Muscle layer of colon (tissue), 2 donors: ENCODE measurements around the gene ANKRD12.

ENCODE experiments used
- H3K27ac ChIP-seq: one replicate; pipeline ENCODE4 v1.7.0; 2013; ENCODE audit warnings: low read depth, mild to moderate bottlenecking, low read length, moderate library complexity
- H3K27me3 ChIP-seq, 2 donors: one replicate each; pipeline ENCODE4 v1.7.0; 2013; ENCODE audit warnings: low read length in 2 of 2, mild to moderate bottlenecking in 2 of 2; ENCODE audit not compliant: insufficient read depth in 2 of 2, control insufficient read depth in 1 of 2
- H3K36me3 ChIP-seq: one replicate; pipeline ENCODE4 v1.7.0; 2013; ENCODE audit warnings: mild to moderate bottlenecking, low read length; ENCODE audit not compliant: insufficient read depth
- H3K4me1 ChIP-seq: one replicate; pipeline ENCODE4 v1.7.0; 2013; ENCODE audit warnings: mild to moderate bottlenecking, low read length; ENCODE audit not compliant: insufficient read depth
- H3K4me3 ChIP-seq, 2 donors: one replicate each; pipeline ENCODE4 v1.7.0; 2013; ENCODE audit warnings: low read length in 2 of 2, low read depth in 1 of 2, mild to moderate bottlenecking in 1 of 2, moderate library complexity in 1 of 2
- H3K9ac ChIP-seq: one replicate; pipeline ENCODE4 v1.7.0; 2013; ENCODE audit warnings: low read length
- H3K9me3 ChIP-seq: one replicate; pipeline ENCODE4 v1.7.0; 2013; ENCODE audit warnings: mild to moderate bottlenecking, low read length
- donor health status: abdominal sarcoma.
- donor health status: Adenocarcinoma of cecum.

The ANKRD12 gene

DNA sequence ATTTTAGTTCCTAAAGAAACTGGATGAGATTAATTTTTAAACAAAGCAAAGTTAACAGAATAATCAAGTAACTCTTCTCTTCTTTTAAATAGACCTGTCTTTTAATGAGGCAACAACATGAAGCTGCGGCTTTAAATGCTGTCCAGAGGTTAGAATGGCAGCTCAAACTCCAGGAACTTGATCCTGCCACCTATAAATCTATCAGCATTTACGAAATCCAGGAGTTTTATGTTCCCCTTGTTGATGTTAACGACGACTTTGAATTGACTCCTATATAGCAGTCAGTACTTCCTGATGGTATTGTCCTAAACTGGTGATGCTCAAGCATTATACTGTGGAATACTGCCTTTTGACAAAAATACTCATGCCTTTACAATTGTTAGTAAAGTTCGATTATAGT lies 144.3 kb downstream of the ANKRD12 start:
- H3K4me1 ChIP-seq = no peaks in the 10 kb centered on the region
- no peak overlapping the region for H3K9ac ChIP-seq
- H3K9me3 ChIP-seq = no peaks in the 10 kb centered on the region
- peaks cover 14% of the 10 kb centered on the region for H3K36me3 ChIP-seq
- H3K4me3 ChIP-seq = no peak overlapping the region
- no peak overlapping the region for H3K27ac ChIP-seq
- H3K27me3 ChIP-seq = no peaks in the 10 kb centered on the region

DNA sequence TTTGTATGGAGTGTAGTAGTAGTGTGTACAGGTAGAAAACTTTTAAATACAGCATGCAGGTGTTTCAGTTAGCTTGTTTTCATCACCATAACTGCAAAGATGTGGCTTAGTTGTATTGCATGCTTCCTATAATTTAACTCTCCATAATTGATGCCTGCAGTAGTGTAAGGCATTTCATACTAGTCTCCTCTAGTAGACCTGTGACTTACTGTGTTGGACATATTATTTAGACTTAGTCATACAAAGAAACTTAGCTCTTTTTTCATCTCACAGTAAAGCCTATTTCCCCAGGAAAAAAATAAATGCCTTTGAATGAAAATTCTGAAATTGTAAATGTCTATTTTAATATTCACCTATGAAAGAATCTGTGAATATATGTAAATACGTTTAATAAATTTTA lies 145.2 kb downstream of the ANKRD12 start:
- H3K27me3 ChIP-seq = no peaks in the 10 kb centered on the region
- no peak overlapping the region for H3K27ac ChIP-seq
- H3K36me3 ChIP-seq = peaks cover 11% of the 10 kb centered on the region
- no peak overlapping the region for H3K9ac ChIP-seq
- H3K4me3 ChIP-seq = no peak overlapping the region
- no peaks in the 10 kb centered on the region for H3K9me3 ChIP-seq
- H3K4me1 ChIP-seq = no peaks in the 10 kb centered on the region

DNA sequence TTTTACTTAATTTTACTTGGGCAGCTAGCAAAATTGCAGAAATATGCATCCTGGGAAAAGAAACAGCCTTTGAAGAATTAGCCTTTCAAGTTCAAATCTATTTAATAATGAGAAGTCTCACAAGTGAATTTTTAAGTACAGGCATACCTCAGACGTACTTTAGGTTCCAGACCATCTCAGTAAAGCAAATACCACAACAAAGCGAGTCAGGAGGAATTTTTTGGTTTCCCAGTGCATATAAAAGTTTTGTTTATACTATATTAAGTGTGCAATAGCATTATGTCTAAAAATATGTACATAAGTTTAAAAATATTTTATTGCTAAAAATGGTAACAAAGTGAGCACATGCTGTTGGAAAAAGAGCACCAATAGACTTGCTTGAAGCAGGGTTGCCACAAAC lies 147.2 kb downstream of the ANKRD12 start:
- no peaks in the 10 kb centered on the region for H3K4me1 ChIP-seq
- no peaks in the 10 kb centered on the region for H3K27me3 ChIP-seq
- H3K9me3 ChIP-seq = no peaks in the 10 kb centered on the region
- H3K27ac ChIP-seq = no peak overlapping the region
- no peak overlapping the region for H3K9ac ChIP-seq
- peaks cover 8% of the 10 kb centered on the region for H3K36me3 ChIP-seq
- H3K4me3 ChIP-seq = no peak overlapping the region

DNA sequence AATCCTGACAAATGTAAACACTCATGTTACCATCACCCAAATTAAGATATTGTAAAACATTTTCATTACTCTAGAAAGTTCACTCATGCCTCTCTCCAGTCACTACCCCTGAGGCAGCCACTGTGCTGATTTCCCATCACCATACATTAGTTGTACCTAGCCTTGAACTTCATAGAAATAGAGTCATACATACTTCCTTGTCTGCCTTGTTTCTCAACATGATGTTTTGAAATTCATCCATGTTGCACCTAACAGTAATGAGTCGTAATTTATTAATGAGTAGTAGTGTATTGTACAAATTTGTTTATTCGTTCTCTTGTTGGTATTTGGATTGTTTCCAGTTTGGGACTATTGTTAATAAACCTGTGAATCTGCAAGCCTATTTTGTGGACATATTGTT lies 149.0 kb downstream of the ANKRD12 start:
- Histone ChIP-seq H3K27me3 (no peaks in the 10 kb centered on the region), H3K9ac (no peak overlapping the region), H3K36me3 (peaks cover 3% of the 10 kb centered on the region), H3K27ac (no peak overlapping the region), H3K9me3 (no peaks in the 10 kb centered on the region), H3K4me1 (no peaks in the 10 kb centered on the region), H3K4me3 (no peak overlapping the region)

DNA sequence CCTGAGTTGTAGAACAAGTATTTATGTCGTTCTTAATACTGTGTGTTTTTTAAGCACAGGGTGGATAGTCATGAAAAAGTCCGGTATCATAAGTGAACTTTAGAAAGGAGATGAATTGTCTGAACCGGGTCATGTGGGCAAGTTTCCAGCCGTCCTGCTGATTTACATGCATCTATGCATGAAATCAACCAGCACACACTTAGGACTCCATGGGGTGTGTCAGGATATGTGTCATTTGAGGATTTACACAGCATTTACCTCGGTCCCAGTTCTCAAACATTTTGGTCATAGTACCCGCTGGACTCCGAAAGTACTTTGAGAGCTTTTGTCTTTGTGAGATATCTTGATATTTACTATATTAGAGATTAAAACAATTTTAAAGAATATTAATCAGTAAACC lies 150.5 kb downstream of the ANKRD12 start:
- no peak overlapping the region for H3K4me3 ChIP-seq
- H3K27me3 ChIP-seq = no peaks in the 10 kb centered on the region
- H3K9ac ChIP-seq = no peak overlapping the region
- no peaks in the 10 kb centered on the region for H3K36me3 ChIP-seq
- H3K4me1 ChIP-seq = no peaks in the 10 kb centered on the region
- no peak overlapping the region for H3K27ac ChIP-seq
- no peaks in the 10 kb centered on the region for H3K9me3 ChIP-seq

DNA sequence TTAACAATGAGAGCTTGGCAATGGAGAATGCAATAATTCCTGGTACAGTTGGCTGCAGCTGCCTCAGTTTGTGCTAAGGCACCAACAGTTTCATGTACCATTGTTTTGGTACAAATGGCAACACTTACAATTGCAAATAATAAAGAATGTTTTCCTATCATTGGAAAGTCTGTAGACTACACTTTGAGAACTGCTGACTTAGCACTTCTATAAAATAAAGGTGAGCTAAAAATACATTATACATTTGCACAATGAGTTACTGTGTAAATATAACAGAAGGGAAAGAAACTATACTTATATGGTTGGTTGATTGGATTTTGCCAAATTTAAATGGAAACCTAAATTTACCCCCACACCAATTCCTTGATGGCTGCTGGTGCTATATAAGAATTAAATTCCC lies 153.1 kb downstream of the ANKRD12 start:
- Histone ChIP-seq H3K27me3 (no peaks in the 10 kb centered on the region), H3K36me3 (no peaks in the 10 kb centered on the region), H3K4me1 (no peaks in the 10 kb centered on the region), H3K27ac (no peak overlapping the region), H3K4me3 (no peak overlapping the region), H3K9ac (no peak overlapping the region), H3K9me3 (no peaks in the 10 kb centered on the region)

DNA sequence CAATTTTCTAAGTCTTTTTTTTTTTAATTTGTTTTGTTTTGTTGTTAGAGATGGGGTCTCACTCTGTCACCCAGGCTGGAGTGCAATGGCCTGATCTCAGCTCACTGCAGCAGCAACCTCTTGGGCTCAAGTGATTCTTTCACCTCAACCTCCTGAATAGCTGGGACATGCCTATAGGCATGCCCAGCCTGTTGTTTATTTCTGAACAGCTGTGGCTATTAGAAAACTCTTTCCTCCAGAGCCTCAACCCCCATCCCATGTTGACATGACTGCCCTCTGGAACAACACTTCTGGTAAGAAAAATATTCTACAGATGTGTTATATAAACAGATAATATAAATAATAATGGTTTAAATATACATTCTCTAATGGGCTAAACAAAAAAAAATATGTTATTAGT lies 153.6 kb downstream of the ANKRD12 start:
- Histone ChIP-seq H3K9ac (no peak overlapping the region), H3K27me3 (no peaks in the 10 kb centered on the region), H3K4me1 (no peaks in the 10 kb centered on the region), H3K4me3 (no peak overlapping the region), H3K27ac (no peak overlapping the region), H3K36me3 (no peaks in the 10 kb centered on the region), H3K9me3 (no peaks in the 10 kb centered on the region)

DNA sequence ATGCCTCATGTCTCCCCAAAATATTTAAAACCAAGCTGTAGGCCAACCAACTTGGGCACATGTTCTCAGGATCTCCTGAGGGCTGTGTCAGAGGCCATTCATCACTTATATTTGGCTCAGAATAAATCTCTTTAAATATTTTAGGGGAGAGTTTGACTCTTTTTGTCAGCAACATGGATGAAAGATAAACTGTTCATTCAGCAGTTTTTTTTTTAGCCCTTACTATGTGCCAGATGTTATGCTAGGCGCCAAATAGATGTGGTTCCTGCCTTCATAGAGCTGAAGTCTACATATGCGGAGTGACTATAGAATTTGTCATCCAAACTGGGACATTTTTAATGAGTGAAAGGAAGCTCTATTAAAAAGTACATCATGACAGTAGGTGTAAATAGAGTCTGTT lies 155.5 kb downstream of the ANKRD12 start:
- Histone ChIP-seq H3K4me3 (no peak overlapping the region), H3K4me1 (no peaks in the 10 kb centered on the region), H3K27ac (no peak overlapping the region), H3K9me3 (peaks cover 3% of the 10 kb centered on the region), H3K27me3 (no peaks in the 10 kb centered on the region), H3K9ac (no peak overlapping the region), H3K36me3 (no peaks in the 10 kb centered on the region)

DNA sequence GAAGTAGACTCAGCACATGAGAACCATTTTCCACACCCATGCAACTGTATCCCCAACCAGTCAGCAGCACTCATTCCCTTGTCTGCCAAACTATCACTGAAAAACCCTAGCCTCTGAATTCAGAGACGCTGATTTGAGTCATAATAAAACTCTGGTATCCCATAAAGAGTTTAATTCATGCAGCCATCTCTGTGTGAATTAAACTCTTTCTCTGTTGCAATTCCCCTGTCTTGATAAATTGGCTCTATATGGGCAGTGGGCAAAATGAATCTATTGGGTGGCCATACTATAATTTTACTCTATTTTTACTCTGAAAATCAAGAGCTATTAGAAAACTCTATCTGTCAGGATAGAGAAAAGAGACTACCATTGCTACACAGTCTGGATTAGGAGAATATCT lies 157.4 kb downstream of the ANKRD12 start:
- no peak overlapping the region for H3K9ac ChIP-seq
- no peak overlapping the region for H3K4me3 ChIP-seq
- H3K9me3 ChIP-seq = peaks cover 3% of the 10 kb centered on the region
- H3K27ac ChIP-seq = no peak overlapping the region
- no peaks in the 10 kb centered on the region for H3K4me1 ChIP-seq
- no peaks in the 10 kb centered on the region for H3K36me3 ChIP-seq
- H3K27me3 ChIP-seq = no peaks in the 10 kb centered on the region

DNA sequence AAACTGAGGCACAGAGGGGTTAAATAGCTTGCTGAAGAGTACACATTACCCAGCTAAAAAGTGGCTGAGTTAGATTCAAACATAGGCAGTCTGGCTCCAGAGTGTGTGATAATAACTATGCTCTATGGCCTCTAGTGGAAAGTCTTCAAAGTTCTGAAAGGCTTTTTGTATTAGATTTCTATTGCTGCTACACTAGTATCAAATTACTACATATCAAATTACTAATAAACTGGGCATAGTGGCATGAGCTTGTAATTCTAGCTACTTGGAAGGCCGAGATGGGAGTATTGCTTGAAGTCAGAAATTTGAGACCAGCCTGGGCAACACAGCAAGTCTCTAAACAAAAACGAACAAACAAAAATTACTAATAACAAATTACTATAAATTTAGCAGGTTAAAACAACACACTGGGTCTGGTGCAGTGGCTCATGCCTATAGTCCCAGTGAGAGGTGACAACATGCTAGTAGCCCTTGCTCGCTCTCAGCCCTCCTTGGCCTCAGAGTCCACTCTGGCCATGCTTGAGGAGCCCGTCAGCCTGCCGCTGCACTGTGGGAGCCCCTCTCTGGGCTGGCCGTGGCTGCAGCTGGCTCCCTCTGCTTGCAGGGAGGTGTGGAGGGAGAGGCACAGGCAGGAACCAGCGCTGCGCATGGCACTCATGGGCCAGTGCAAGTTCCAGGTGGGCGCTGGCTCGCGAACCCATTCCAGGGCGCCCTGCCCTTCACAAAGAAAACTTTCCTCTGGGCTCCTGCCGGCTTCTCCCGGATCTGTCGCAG lies 159.8 kb downstream of the ANKRD12 start:
- Histone ChIP-seq H3K4me3 (no peak overlapping the region), H3K9me3 (peaks cover 3% of the 10 kb centered on the region), H3K36me3 (no peaks in the 10 kb centered on the region), H3K27me3 (no peaks in the 10 kb centered on the region), H3K27ac (no peak overlapping the region), H3K9ac (no peak overlapping the region), H3K4me1 (no peaks in the 10 kb centered on the region)

DNA sequence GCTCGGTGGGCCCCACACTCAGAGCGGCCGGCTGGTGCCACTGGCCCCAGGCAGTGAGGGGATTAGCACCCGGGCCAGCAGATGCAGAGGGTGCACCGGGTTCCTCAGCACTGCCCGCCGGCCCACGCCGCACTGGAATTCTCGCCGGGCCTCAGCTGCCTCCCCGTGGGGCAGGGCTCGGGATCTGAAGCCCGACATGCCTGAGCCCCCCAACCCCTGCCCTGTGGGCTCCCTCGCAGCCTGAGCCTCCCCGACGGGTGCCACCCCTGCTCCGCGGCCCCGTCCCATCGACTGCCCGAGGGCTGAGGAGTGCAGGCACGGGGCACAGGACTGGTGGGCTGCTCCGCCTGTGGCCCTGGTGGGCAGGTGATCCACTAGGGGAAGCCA lies 160.4 kb downstream of the ANKRD12 start:
- Histone ChIP-seq H3K27me3 (no peaks in the 10 kb centered on the region), H3K4me1 (no peaks in the 10 kb centered on the region), H3K4me3 (no peak overlapping the region), H3K9ac (no peak overlapping the region), H3K27ac (no peak overlapping the region), H3K9me3 (peaks cover 3% of the 10 kb centered on the region), H3K36me3 (no peaks in the 10 kb centered on the region)

DNA sequence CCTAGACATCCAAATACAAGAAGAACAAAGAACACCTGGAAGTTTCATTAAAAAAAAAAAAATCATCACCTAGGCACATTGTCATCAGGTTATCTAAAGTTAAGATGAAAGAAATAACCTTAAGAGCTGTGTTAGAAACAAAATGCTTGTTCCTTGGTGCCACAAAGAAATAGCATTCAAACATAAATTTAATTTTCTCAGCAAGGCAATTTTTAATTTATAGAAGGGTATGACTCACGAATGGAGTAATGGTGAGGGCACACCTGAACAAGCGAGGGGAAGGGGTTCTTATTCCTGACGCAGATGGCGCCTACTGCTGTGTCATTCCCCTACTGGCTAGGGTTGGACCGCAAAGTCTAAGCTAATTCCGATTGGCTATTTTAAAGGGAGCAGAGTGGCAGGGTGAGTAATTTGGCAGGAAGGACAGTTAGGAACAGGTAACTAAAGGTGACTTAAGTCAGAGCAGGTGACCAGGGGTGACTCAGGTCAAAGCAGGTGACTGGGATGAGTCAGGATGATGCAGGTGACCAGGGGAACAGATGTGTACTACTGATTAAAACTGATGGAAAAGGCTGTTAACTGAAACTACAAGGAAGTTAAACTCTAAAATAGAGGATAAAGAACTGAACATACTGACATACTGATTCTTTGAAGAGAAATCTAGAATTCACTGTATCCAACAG lies 167.9 kb downstream of the ANKRD12 start:
- no peaks in the 10 kb centered on the region for H3K4me1 ChIP-seq
- no peak overlapping the region for H3K4me3 ChIP-seq
- no peak overlapping the region for H3K27ac ChIP-seq

More for the DNA sequence above, 167.9 kb downstream of the ANKRD12 start:
- Histone ChIP-seq H3K27me3 (no peaks in the 10 kb centered on the region), H3K9me3 (no peaks in the 10 kb centered on the region), H3K36me3 (no peaks in the 10 kb centered on the region), H3K9ac (no peak overlapping the region)
